Measurements from ENCODE around the gene ADSS1.
"Not testable (repeated sequence)": the region's sequence is repeated elsewhere in the genome, so short reads cannot be mapped to it uniquely, and the experiment has no call there.

ADSS1 gene

DNA sequence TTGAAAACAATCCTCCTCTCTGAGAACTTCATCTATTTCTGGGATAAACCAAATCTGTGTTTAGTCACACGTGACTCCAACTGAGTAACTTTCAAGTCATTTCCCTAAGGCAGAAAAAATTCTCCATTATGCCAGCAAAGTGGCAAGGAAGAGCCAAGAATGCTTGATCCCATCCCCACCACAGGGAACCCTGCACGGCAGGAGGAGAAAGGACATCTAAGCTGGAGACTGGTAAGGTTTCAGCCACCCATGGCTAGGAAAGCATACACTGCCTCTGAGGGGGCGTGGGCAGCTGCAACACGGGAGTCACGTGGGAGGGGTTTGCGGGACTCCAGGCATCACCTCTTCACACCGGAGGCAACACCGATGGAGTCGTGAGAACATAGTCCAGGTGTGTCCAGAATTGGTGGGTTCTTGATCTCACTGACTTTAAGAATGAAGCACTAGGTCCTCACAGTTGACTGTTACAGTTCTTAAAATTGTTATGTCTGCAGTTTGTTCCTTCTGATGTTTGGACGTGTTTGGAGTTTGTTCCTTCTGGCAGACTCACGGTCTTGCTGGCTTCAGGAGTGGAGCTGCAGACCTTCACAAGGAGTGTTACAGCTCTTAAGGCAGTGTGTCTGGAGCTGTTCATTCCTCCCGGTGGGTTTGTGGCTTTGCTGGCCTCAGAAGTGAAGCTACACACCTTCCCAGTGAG lies 26.2 kb downstream of the ADSS1 start:
- DNase-seq (ENCODE audit: low read depth, low spot score): no peak

DNA sequence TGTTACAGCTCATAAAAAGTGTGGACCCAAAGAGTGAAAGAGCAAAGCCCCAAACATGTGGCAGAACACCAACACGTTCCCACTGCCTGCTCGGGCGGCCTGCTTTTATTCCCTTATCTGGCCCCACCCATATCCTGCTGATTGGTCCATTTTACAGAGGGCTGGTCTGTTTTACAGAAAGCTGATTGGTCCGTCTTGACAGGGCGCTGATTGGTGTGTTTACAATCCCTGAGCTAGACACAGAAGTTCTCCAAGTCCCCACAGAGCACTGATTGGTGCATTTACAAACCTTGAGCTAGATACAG lies 26.7 kb downstream of the ADSS1 start:
- not testable (repeated sequence) for DNase-seq (ENCODE audit: low read depth, low spot score)

DNA sequence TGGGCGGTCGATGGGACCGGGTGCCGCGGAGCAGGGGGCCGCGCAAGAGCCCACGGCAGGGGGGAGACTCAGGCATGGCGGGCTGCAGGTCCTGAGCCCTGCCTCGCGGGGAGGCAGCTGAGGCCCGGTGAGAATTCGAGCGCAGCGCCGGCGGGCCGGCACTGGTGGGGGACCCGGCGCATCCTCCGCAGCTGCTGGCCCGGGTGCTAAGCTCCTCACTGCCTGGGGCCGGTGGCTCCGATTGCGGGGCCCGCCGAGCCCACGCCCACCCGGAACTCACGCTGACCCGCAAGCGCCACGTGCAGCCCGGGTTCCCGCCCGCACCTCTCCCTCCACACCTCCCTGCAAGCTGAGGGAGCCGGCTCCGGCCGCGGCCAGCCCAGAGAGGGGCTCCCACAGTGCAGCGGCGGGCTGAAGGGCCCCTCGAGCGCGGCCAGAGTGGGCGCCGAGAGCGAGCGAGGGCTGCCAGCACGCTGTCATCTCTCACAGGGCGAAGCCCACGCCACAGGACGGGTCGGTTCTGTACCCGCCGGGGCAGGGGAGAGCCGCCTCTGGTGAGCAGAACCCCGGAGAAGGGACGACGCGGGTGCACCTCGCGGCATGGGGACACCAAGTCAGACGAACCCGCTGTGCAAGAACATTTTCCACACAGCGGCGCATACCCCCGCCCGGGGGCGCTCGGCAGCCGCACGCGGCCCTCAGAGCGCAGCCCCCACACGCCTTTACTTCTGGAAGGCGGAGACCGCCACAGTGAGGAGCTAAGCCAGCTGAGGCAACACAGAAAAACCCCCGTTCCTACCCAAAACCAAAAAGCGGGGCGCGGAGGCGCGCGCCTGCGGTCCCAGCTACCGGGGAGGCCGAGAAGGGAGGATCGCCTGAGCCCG lies 27.8 kb downstream of the ADSS1 start:
- no peak for DNase-seq (ENCODE audit: low read depth, low spot score)

DNA sequence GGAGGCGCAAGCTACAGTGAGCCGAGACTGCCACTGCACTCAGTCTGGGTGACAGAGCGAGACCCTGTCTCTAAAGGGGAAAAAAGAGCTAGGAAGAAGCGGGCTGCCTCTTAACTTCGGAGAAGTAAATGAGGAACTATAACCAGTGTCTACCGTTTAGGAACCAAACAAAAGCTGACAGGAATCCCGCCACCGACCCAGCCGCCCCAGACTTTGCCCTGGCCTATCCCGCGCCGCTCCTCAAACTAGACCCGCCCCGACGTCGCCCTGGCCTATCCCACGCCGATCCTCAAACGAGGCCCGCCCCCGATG lies 28.4 kb downstream of the ADSS1 start:
- no peak for DNase-seq (ENCODE audit: low read depth, low spot score)

DNA sequence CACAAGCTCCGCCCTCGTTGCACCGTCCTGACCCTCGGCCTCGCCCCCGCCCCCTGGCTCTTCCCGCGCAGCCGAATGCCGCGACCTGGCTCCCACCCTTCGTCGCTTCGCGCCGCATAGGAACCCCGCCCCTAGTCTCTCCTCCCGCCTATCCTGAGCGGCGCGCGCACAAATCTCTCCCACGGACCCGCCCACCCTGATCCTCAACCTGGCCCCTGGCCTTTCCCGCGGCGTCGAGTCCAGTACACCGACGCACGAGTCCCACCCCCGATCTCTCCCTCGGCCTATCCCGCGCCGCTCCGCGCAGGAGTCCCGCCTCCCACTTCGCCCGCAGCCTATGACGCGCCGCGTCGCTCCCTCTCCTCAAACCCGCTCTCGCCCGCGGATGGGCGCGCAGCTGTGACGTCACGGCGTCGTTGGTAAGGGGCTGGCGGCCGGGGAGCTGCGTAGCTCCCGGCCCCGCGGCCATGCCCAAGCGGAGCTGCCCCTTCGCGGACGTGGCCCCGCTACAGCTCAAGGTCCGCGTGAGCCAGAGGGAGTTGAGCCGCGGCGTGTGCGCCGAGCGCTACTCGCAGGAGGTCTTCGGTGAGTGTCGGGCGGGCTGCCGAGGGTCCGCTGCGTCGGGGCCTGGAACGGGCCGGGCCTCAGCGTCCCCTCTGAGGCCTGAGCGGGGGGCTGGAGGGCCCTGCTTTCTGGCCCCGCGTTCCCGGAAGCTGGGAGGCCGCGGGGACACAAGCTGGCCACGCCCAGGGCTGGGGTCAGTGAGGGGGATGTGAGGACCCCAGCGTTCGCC lies 28.9 kb downstream of the ADSS1 start, which contains the start of gene SIVA1:
Gene SIVA1 (plus strand): TSS at position 413 of the 793 bp plus-strand sequence. CDS start 55 bp downstream, at position 468.
- peak; percentile 99 for DNase-seq (ENCODE audit: low read depth, low spot score)

DNA sequence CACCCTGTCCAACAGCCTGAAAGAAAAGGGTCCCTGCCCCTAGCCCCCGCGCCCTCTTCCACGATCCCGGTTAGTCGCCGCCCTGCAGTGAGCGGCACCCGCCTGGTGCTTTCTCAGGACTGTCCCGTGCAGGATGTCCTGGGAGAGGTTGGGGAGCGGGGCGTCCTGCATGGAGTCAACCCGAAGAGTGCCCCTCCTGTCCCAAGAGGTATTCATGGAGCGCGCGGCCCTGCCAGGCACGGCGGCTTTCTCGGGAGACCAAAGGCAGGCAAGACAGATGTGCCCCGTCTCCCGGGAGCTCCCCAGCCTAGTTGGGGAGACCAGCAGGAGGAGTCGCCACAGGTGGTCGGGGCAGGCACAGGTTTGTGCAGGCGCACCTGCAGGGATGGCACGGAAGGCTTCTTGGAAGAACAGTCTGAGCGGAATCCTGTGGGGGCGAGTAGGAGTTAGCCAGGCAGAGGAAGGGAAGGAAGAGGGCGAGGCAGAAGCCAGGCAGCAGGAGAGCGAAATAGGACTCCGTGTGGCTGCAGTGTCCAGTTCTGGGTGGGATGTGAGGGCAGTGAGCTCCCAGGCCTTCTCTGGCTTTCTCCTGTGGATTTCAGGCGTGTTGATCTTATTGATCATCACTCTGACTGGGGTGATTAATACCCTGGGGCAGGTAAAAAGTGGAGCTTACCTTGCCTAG lies 29.6 kb downstream of the ADSS1 start:
- no peak for DNase-seq (ENCODE audit: low read depth, low spot score)

DNA sequence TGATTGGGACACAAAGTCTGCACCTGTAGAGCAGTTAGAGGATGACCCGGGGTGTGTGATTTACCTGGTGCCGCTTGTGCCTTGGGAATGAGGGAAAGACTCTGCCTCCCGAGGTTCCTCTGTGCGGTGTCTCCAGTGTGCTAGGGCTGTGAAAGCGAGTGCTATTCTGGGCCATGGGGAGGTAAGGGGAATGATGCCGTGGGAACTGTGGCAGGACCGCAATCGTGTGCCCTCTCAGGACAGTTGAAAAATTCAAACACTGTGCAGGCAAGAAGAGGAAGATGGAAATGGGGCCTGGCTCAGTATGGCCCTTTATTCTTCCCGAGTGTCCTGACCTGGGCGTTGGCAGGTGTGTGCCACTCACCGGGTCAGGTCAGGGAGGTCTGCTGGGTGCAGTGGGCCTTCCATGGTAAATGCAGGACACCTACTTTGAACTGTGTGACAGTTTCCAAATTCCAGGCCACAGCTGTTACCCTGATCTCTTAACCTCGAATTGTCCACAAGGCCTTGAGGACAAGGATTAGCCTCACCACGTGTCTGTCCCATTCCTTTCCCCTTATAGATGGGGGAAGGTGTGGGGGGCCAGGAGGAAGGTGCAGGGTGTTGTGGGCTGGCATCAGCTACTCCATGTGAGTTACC lies 30.3 kb downstream of the ADSS1 start:
- DNase-seq (ENCODE audit: low read depth, low spot score): no peak

DNA sequence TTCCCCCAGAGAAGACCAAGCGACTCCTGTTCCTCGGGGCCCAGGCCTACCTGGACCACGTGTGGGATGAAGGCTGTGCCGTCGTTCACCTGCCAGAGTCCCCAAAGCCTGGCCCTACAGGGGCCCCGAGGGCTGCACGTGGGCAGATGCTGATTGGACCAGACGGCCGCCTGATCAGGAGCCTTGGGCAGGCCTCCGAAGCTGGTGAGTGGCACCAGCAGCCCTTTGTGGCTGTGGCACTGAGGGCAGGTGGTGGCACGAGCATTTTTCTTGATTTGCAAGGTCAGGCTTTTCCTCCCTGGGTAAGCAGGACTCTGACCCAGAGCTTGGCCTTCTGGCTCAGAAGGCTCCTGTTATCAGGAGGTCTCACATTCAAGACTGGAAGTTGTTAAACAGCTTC lies 31.6 kb downstream of the ADSS1 start:
- no peak for DNase-seq (ENCODE audit: low read depth, low spot score)

DNA sequence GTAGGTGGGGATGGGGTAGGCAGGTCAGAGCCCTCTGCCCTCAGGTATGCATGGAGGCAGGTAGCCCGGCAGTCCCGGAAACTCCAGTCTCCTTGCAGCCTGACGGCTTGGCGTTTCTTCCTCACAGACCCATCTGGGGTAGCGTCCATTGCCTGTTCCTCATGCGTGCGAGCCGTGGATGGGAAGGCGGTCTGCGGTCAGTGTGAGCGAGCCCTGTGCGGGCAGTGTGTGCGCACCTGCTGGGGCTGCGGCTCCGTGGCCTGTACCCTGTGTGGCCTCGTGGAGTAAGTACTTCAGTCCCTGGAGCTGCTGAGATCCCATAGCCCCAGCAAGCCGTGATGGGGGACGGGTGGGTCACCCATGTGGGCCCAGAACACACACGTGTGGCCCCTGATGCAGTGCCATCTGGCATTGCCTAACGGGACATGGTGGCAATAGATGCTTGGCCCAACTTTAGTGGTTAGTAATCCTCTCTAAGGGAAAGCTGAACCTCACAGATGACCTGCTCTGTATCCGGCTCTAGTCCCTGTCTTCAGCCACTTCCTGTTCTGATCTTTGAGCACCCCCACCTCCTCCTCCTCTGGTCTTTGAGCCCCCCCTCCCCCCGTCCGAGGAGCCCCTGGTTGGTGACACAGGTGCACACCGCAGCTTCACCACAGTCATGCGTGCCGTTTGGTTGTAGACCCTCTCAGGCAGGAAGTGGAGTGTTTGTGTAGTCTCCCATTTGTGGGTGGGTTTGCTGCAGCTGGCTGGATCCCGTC lies 32.6 kb downstream of the ADSS1 start:
- DNase-seq (ENCODE audit: low read depth, low spot score): no peak

DNA sequence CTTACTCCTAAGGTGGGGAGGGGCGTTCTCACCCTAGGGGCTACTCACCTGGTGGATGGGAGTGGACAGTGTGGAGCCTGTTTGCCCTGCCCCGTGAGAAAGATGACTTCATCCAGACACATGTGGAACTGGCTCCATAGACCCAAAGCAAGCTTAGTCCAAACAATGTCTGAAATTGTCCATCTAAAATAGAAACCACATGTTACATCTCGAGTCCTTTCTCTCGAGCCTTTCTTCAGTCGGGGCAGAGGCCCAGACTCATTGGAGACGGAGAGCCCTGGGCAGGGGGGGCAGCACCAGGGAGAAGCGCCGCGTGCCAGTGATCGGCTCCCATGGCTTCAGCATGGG lies 33.2 kb downstream of the ADSS1 start:
- no peak for DNase-seq (ENCODE audit: low read depth, low spot score)

DNA sequence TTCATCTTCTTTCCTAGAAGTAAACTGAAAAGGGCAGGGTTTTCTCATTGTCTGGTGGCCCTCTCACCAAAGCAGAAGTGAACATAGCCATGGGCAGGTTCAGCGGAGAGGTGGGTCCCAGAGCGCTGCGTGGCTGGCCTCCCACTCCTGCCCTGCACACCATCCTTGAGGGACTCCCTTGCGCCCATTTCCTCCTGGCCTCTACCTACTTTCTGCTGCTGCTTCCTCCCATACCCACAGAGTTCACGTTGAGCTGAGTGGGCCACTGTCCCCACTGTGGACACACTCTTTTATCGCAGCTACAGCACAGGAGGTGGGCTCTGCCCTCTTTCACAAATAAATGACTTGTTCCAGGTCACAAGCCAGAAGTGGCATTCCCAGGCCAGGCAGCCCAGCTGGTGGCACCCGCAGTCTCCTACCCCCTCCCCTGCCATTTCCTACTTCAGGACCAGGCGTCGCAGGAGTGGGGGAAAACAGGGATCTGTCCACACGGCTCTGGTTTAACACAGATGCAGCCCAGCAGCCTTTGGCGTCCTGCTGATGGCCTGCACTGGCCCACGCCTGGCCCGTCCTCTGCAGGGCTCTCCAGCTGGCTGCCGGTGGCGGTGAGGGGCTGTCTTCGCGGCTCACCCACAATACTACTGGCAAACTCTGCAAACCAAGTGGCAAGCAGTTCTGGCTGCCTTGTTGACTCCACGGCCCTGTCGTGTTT lies 33.8 kb downstream of the ADSS1 start:
- no peak for DNase-seq (ENCODE audit: low read depth, low spot score)

DNA sequence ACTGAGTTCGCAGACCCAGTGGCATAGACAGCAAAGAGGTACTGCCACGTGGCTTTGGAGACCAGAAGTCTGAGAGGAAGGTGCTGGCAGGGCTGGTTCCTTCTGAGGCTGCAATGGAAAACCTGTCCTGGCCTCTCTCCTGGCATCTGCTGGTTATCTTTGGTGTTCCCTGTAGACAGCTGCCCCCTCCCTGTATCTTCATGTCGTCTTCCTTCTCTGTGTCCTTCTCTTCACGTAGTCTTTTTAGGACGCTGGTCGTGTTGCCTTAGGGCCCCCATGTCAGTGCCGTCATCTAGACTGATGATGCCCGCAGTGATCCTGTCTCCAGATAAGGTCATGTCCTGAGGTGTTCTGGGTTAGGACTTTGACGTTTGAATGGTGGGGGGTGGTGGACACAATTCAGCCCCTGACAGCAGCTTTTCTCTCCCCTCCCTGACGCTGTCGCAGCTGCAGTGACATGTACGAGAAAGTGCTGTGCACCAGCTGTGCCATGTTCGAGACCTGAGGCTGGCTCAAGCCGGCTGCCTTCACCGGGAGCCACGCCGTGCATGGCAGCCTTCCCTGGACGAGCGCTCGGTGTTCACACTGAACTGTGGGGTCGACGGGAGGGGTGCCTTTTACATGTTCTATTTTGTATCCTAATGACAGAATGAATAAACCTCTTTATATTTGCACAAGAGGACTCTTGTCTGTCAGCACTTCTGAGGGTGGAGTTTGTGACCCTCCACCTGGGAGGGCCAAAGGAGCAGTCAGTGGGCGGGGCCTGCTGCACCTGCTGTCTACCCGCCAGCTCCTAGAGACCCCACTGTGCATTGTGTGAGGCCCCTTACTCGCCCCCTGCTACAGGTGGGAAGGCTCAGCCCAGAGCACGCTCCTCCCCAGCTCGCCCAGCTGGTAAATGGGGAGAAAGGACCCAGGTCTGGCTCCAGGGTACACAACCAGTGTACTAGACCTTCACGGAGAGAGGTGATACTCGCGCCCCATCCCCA lies 35.2 kb downstream of the ADSS1 start:
- no peak for DNase-seq (ENCODE audit: low read depth, low spot score)

DNA sequence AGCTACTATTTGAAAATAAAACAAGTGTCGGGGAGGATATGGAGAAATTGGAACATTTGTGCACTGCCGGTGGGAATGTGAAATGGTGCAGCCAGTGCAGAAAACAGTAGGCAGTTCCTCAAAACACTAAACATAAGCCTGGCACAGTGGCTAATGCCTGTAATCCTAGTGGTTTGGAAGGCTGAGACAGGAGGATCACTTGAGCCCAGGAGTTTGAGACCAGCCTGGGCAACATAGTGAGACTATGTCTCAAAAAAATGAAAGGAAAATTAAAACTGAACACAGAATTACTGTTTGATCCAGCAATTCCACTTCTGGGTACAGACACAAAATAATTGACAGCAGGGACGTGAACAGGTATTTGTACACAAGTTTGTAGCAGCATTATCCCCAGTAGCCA lies 41.5 kb downstream of the ADSS1 start:
- no peak for DNase-seq (ENCODE audit: low read depth, low spot score)

DNA sequence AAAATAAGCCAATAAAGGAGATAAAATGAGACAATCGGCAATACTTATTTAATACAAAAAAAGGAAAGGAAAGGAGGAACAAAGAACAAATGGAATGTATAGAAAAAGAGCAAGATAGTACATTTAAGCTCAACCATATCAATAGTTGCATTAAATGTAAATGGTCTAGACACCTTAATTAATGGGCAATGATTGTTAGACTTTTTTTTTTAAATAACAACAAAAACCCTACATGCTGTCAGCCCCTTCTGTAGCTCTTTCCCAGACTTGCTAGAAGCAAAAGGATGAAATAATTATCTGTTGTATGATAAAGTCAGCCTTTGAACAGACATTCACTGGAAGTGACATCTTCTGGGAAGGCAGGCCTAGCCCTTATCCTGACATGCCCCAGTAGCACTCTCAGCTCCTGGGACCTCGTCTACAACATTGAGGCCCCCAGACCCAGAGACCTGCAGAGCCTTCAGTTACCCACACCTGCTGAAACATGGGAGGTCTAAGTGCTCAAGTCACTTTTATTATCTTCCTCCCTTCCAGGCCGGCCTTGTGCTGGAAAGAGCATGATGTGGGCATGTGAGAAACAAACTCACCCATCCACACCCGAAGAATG lies 42.3 kb downstream of the ADSS1 start:
- no peak for DNase-seq (ENCODE audit: low read depth, low spot score)

DNA sequence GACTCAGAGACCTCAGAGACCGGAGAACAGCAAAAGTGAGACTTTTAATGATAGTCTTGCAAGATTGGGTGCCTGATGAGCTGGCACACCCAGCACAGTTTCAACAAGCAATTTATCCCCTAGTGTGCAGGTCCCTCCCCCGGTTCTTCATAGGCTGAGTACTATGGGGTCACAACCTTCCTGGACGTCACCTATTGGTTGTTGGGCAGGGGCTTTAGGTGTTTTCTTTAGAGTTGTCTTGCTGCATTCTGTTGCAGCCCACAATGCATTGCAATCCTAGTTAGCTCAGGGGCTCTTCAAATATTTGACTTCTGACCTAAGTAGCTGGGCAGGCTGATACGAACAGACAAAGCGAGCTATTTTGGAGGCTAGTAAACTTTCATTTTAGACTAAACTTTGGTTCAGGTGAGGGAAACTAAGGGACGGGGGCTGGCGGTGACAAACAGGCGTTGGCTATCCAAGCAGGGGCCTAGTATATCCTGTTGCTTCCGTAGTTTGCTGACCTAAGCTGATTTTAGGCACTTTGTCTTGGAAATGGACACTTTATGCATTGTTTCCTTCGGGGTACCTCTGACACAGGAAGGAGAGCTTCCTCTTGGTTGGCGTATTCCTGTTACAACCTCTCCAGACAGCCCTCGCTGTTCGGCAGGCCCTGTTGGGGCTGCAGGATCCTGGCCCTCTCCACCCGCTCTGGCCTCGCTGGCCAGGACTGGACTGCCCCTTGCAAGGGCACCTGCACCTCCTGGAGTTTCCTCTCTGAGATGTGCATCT lies 43.0 kb downstream of the ADSS1 start:
- no peak for DNase-seq (ENCODE audit: low read depth, low spot score)

DNA sequence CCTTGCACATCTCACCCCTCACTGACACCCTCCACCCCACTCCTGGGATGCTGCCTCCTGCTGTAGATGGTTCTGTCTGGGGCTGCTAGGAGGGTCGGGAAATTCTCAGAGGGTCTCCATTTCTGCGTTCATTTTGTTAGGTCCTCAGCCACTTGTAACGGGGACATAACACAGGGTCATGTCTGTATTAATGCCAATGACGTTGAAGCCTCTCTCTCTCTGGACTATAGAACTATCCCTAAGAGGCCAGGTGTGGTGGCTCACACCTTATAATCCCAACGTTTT lies 43.5 kb downstream of the ADSS1 start:
- DNase-seq (ENCODE audit: low read depth, low spot score): no peak

DNA sequence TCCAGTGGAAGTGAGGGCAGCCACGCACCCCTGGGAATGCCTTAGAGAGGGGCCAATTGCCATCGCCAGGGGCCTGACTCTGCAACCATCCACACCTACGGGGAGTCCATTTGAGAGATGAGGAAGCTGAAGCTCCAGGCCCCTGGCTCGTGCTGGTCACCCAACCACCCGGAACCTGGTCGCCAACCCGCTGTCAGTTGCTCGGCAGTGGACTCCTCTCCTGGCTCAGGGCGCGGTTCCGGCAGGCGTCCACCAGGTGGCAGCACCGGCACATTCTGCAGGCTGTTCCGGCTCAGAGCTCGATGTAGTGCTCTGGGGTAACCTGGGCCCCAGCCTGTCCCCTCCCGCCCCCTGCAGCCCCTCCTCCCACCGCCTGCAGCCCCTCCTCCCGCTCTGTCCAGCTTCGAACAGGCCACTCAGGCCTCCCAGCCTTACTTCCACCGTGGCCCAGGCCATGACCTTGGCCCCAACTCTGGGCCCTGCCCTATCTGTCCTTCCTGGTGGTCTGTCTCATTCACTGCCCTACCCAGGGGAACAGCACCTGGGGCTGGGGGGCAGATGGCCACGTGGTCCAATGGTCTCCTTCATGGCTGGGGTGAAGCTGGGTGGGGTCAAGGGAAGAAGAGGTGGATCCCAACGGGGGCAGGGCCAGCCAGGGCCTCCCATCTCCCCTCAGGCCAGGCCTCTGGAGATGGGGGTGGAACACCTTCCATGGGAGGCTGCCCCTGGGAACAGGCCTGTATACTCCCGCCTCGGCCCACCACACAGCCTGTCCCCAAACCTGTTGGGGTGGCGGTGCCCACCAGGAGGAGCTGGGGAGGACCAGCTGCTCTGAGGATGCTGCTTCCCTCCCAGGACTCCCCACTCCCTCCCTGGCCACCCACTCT lies 44.7 kb downstream of the ADSS1 start:
- no peak for DNase-seq (ENCODE audit: low read depth, low spot score)

Data from brain pericyte (primary cell).